Cortex of kidney (tissue), 1 donor: Measurements from ENCODE around the gene NRAP.

ENCODE experiments used
- DNase-seq: peaks from one replicate; lab custom pipeline; 2025; lab: John Stamatoyannopoulos, UW

The NRAP gene

GRCh38 chr10:113560071-113560470 lies 103.8 kb downstream of the NRAP start:
- no peak for DNase-seq

GRCh38 chr10:113557903-113558321 lies 105.9 kb downstream of the NRAP start:
- DNase-seq = no peak

- no peak for DNase-seq
Measured at GRCh38 chr10:113557424-113557862, 106.4 kb downstream of the NRAP start.

- DNase-seq = no peak
Measured at GRCh38 chr10:113555751-113556150, 108.1 kb downstream of the NRAP start.

- no peak for DNase-seq
Measured at GRCh38 chr10:113555245-113555644, 108.6 kb downstream of the NRAP start.

GRCh38 chr10:113554214-113554613 lies 109.6 kb downstream of the NRAP start:
- no peak for DNase-seq

GRCh38 chr10:113553149-113553548 lies 110.7 kb downstream of the NRAP start:
- DNase-seq = no peak

GRCh38 chr10:113552701-113553100 lies 111.1 kb downstream of the NRAP start, which contains the start of gene HABP2:
HABP2 (plus strand) TSS chr10:113553053; CDS start chr10:113553122, 69 bp downstream.
- DNase-seq = no peak

- no peak for DNase-seq
Measured at GRCh38 chr10:113552014-113552413, 111.8 kb downstream of the NRAP start.

GRCh38 chr10:113550365-113550764 lies 113.5 kb downstream of the NRAP start:
- DNase-seq = no peak

GRCh38 chr10:113549856-113550255 lies 114.0 kb downstream of the NRAP start:
- no peak for DNase-seq

- no peak for DNase-seq
Measured at GRCh38 chr10:113547426-113547825, 116.4 kb downstream of the NRAP start.

- DNase-seq = no peak
Measured at GRCh38 chr10:113544392-113544791, 119.4 kb downstream of the NRAP start.

GRCh38 chr10:113543107-113543955 lies 120.5 kb downstream of the NRAP start:
- no peak for DNase-seq

GRCh38 chr10:113541549-113541927 lies 122.3 kb downstream of the NRAP start:
- no peak for DNase-seq

GRCh38 chr10:113540845-113541548 lies 122.8 kb downstream of the NRAP start:
- DNase-seq = no peak

- DNase-seq = no peak
Measured at GRCh38 chr10:113539789-113540188, 124.1 kb downstream of the NRAP start.
